IPS-18a (cell line): ENCODE data around the gene B4GAT1.
A peak's percentile ranks its signal among the peaks of the same experiment; 100 is the strongest.
"Not testable (repeated sequence)": the region's sequence is repeated elsewhere in the genome, so short reads cannot be mapped to it uniquely, and the experiment has no call there.

Experiments
- H3K27ac ChIP-seq: one replicate; pipeline ENCODE4 v1.5.1; 2013; ENCODE audit warnings: low read length
- H3K27me3 ChIP-seq: one replicate; pipeline ENCODE4 v1.6.1; 2013; ENCODE audit warnings: mild to moderate bottlenecking, low read length; ENCODE audit not compliant: control insufficient read depth, insufficient read depth
- H3K36me3 ChIP-seq: one replicate; pipeline ENCODE4 v1.6.1; 2013; ENCODE audit warnings: low read depth, low read length; ENCODE audit not compliant: control insufficient read depth
- H3K4me1 ChIP-seq: one replicate; pipeline ENCODE4 v1.6.1; 2013; ENCODE audit warnings: low read depth, low read length; ENCODE audit not compliant: control insufficient read depth
- H3K4me3 ChIP-seq: one replicate; pipeline ENCODE4 v1.5.1; 2013; ENCODE audit warnings: low read length
- H3K9ac ChIP-seq: one replicate; pipeline ENCODE4 v1.6.1; 2013; ENCODE audit warnings: mild to moderate bottlenecking, low read length, moderate library complexity
- H3K9me3 ChIP-seq: one replicate; pipeline ENCODE4 v1.6.1; 2013; ENCODE audit warnings: low read depth, low read length; ENCODE audit not compliant: control insufficient read depth

Gene B4GAT1

DNA sequence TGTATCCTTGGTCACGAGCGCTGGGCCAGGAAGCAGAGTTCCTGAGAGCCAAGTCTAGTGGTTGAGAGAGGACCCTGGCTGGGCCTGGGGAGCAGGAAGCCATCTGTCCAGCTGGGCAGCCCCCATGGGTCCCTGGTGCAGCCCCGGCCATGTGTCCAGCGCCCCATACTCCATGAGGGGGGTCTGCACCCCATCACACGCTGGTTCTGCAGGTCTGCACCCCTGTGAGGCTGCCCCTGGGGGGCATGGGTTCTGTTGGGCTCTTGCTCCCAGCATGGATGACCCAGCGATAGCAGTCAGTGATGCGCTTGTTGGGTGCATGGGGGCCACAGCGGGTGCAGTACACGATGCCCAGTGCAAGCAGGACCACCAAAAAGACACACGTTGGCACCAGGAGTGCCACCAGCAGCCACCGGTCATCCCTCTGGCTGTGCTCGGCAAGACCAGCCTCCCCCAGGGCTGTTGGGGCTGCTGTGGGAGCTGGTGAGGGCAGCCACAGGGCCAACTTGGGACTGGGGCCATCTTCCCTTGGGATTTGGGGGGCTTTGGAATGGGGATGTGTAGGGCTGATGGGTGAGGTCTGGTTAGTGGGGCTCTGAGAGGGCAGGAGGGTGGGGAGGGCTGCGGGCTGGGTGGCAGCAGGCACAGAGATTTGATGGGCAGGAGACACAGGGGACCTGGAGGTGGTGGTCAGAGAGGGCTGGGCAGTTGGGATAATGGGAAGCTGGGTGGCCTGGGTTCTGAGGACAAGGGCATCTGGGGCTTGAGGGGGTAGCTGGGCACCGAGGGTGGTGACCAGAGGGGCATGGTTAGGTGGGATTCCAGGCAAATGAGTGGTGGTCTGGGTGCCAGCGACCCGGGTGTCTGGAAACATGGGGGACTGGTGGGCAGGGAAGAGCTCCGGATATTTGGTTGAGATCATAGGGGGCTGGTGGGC lies 32.6 kb downstream of the B4GAT1 start:
- no peaks in the 10 kb centered on the region for H3K9me3 ChIP-seq
- H3K27ac ChIP-seq = no peak overlapping the region
- H3K4me1 ChIP-seq = peaks cover 20% of the 10 kb centered on the region
- no peaks in the 10 kb centered on the region for H3K27me3 ChIP-seq
- H3K9ac ChIP-seq = no peak overlapping the region
- no peaks in the 10 kb centered on the region for H3K36me3 ChIP-seq
- no peak overlapping the region for H3K4me3 ChIP-seq

DNA sequence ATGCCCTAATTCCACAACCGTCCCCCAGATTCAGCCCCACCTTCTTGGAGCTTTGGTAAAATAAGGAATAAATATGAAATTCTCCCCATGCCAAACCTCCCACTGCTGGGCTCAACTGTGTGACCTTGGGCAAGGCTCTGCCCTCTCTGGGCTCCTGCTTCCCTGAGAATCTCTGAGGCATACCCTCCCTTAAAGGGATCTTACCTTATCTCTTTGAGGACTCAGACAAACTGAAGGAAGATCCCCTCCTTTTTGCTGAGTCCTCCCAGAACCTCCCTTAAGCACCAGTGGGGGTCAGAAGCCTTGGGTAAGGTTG lies 33.3 kb downstream of the B4GAT1 start:
- no peak overlapping the region for H3K9ac ChIP-seq
- H3K27me3 ChIP-seq = no peaks in the 10 kb centered on the region
- H3K36me3 ChIP-seq = no peaks in the 10 kb centered on the region
- no peaks in the 10 kb centered on the region for H3K9me3 ChIP-seq
- H3K27ac ChIP-seq = no peak overlapping the region
- no peak overlapping the region for H3K4me3 ChIP-seq
- H3K4me1 ChIP-seq = peaks cover 20% of the 10 kb centered on the region

DNA sequence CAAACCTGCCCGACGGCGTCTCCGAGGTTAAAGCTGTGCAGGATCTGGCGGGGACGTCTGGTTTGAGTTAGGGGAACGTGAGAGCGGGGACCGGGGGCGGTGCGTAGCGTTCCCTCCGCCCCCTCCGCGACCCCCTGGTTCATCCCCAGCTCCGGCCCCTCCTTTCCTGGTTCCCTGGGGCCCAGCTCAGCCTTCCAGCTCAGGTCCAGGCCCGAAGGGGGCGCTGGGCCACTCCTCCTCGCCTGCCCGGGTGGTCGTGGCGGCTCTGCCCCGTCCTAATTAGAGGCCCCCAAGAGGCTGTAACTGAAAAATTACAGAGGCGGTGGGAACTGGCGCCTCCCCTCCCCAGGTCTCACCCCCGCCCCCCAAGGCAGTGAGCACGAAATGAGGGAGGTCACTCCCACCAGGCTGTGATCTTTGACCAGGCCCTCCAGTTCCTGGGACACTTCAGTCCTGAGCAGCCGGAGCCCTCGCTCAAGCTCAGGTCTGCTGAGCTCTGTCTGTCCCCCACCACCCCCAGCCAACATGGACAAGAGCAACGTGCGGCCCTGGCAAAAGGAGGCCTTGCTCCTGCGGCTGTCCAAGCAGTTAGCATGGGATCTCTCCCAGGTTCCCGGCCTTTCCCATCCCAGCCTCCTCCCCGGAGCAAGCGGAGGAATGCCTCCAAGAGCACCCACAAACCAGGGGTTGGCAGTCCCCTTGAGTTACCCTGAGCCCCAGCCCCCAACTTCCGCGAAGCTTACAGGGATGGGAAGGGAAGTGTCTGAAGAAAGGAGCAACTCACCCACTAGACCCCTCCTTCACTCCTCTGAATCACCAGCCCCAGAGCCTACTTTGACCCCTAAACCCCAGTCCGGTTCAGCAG lies 33.9 kb downstream of the B4GAT1 start:
- Histone ChIP-seq H3K9ac (peak overlapping the region; percentile 28), H3K4me1 (peaks cover 20% of the 10 kb centered on the region), H3K27me3 (no peaks in the 10 kb centered on the region), H3K4me3 (peak overlapping the region; percentile 65), H3K36me3 (no peaks in the 10 kb centered on the region), H3K27ac (no peak overlapping the region), H3K9me3 (no peaks in the 10 kb centered on the region)

DNA sequence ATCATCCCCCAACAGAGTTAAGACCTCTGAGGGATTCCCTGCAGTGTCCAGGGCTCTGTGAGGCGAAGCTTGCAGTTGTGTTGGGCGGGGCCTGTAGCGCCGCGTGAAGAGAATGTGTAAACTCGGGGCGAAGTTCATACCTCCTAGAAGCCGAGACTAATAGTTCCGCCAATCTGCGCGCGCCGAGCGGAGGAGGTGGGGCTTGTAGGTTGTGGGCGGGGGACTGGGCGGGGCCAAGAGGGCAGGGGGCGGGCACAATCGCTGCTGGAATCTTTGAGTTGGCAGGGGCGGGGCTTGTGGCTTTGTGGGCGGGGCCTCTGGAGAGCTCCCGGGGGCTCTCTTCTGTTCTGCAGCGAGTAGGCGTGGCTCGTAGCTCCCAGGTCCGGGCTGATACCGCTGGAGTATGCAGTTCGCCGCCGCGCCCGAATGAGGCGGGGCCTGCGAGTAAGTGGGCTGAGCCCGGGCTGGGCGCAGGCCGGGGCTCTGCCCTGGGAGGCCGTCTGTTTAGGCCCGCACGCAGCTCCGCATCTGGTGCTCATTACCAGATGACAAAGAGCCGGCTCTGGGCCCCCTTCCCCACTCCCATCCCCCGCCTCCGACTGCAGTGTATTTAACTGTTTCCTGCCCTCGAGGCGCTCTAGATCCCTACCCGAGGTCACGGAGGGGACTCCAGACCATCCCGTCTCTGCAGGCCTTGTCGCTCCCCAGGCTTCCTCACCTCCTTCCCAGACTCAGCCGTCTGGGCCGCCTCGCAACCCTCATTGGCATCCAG lies 34.7 kb downstream of the B4GAT1 start:
- no peaks in the 10 kb centered on the region for H3K9me3 ChIP-seq
- no peaks in the 10 kb centered on the region for H3K27me3 ChIP-seq
- H3K36me3 ChIP-seq = no peaks in the 10 kb centered on the region
- peaks cover 12% of the 10 kb centered on the region for H3K4me1 ChIP-seq
- no peak overlapping the region for H3K27ac ChIP-seq
- peak overlapping the region; percentile 69 for H3K4me3 ChIP-seq
- peak overlapping the region; percentile 28 for H3K9ac ChIP-seq

DNA sequence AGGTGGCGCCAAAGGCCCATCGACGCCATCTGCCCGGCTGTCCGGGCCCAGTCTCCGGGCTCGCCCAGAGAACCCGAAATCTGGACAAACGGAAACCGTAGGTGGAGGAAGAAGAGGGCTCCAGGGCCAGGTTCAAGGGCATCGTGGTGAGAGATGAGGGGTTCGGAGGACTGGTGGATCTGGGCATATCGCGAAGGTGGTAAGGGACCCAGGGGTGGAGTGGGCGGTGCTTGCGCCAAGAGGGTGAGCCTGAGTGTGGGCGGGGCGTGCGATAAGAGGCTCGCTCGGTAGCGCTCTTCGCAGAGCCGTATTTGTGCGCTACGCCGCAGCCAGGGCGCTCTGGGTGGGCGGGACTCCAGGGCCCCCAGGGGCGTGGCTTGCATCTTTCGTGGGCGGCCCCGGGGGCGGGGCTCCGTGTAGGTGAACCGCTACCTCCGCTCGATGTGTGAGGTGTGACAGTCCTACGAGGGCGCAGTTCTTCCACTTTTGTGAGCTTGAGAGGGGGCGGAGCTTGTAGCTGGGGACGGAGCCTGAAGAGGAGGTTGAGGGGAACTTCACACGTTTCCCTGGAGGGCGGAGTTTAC lies 35.4 kb downstream of the B4GAT1 start:
- Histone ChIP-seq H3K9me3 (no peaks in the 10 kb centered on the region), H3K27me3 (no peaks in the 10 kb centered on the region), H3K36me3 (no peaks in the 10 kb centered on the region), H3K9ac (peak overlapping the region; percentile 49), H3K4me3 (peak overlapping the region; percentile 69), H3K4me1 (peaks cover 6% of the 10 kb centered on the region), H3K27ac (no peak overlapping the region)

DNA sequence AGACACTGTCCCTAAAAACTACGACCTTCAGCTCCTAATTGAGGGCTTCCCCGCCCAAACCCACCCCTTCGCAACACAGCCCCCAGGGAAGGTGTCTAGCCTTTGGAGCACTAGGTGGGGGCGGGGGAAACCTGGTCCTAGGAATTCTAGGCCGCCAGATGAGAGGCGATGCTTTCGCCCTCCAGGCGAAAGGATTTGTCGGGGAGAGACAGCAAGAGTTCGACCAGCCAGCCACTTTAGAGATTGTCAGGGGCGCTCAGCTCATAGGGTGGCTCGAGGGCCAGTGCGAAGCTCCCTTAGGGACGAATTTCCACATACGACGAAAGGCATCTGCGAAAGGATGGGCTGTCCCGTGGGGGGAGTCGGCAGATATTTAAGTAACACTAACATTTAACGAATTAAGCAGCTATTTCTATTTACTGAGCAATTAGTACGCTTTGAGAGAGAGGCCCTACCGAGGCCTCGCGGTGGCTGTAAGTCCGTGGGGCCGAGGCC lies 35.9 kb downstream of the B4GAT1 start:
- H3K4me3 ChIP-seq = peak overlapping the region; percentile 69
- peak overlapping the region; percentile 49 for H3K9ac ChIP-seq
- no peaks in the 10 kb centered on the region for H3K9me3 ChIP-seq
- no peaks in the 10 kb centered on the region for H3K27me3 ChIP-seq
- H3K36me3 ChIP-seq = no peaks in the 10 kb centered on the region
- peaks cover 6% of the 10 kb centered on the region for H3K4me1 ChIP-seq
- H3K27ac ChIP-seq = no peak overlapping the region

DNA sequence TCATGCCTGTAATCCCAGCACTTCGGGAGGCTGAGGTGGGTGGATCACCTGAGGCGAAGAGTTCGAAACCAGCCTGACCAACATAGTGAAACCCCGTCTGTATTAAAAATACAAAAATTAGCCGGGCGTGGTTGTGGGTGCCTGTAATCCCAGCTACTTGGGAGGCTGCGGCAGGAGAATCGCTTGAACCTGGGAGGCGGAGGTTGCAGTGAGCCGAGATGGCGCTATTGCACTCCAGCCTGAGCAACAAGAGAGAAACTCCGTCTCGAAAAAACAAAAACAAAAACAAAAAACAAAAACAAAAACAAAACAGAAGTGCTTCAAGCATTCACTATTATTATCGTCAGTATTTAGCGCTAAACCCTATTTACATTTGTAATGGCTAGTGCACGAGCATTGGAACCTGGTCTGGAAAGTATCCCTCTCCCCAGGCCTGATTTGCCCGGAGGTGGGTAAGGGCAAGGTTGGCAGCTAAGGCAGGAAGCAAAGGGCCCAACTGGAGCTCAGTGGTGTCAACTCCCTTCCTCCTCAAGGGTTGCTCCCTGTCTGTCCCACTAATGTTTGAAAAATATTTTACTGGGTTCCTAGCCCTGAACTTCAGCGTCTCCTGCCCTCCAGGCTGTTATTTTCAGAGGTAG lies 36.5 kb downstream of the B4GAT1 start:
- H3K27me3 ChIP-seq, H3K4me3 ChIP-seq, H3K9ac ChIP-seq, H3K4me1 ChIP-seq, H3K9me3 ChIP-seq, H3K27ac ChIP-seq, H3K36me3 ChIP-seq: not testable (repeated sequence)

DNA sequence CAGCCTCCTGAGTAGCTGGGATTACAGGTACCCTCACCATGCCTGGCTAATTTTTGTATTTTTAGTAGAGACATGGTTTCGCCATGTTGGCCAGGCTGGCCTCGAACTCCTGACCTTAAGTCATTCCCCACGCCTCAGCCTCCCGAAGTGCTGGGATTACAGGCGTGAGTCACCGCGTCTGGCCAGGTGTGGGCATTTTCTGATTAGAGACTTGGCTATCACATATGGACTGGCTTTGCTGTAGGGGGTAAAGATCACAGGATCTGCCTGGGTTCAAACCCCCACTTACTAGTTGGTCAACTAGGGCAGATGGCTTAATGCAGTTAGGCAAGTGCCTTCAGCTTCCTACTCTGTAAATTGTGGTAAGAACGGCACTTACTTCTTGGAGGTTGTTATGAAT lies 37.1 kb downstream of the B4GAT1 start:
- Histone ChIP-seq H3K27ac (no peak overlapping the region), H3K4me3 (no peak overlapping the region), H3K4me1 (peaks cover 6% of the 10 kb centered on the region), H3K36me3 (no peaks in the 10 kb centered on the region), H3K27me3 (no peaks in the 10 kb centered on the region), H3K9me3 (no peaks in the 10 kb centered on the region), H3K9ac (no peak overlapping the region)

DNA sequence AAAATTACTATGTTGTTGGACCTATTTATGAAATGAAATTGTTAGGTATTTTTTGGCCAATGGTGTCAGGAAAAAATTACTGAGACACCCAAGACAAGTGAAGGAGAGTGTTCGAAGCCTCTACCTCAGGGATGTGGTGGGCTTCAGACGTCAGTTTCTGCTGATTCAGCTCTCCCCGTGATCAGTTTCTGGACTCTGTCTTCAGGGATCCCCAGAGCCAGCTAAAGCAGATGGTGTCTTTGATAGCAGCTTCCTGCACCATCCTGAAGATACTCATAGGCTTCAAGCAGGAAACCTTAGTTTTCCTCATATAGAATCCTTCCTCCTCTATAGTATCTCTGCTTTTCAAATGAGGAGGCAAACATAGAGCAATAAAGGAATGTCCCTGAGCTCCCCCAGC lies 38.0 kb downstream of the B4GAT1 start:
- Histone ChIP-seq H3K9ac (no peak overlapping the region), H3K4me3 (no peak overlapping the region), H3K4me1 (peaks cover 6% of the 10 kb centered on the region), H3K9me3 (no peaks in the 10 kb centered on the region), H3K27me3 (no peaks in the 10 kb centered on the region), H3K27ac (no peak overlapping the region), H3K36me3 (no peaks in the 10 kb centered on the region)

DNA sequence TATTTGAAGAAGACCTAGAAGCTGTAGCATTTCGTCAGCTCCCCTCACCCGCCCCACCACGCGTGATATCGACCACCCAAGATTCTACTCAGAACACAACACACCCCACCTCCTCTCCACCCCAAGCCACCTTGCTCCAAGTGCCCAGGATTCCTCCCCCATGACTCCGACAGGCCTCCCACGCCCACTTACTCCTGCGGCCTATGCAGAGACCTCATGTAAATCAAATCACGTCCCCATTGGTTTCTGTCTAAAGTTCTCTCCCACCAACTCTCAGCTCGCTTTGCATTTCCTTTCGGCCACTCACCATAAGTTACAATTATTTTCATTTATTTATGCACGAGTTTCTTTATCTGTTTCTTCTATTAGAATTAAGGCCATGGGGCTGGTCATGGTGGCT lies 44.8 kb downstream of the B4GAT1 start:
- Histone ChIP-seq H3K9ac (no peak overlapping the region), H3K9me3 (no peaks in the 10 kb centered on the region), H3K36me3 (no peaks in the 10 kb centered on the region), H3K4me1 (no peaks in the 10 kb centered on the region), H3K4me3 (no peak overlapping the region), H3K27me3 (no peaks in the 10 kb centered on the region), H3K27ac (no peak overlapping the region)
